Fibroblast of skin of left biceps (primary cell): ENCODE results near the gene MEG3.
"Not testable (repeated sequence)": the region's sequence is repeated elsewhere in the genome, so short reads cannot be mapped to it uniquely, and the experiment has no call there.

ENCODE experiments used
- DNase-seq, 2 experiments: peaks; one replicate each; pipeline ENCODE4 v3.0.0-alpha.2; 2013; ENCODE audit warnings: low read depth in 2 of 2

Gene MEG3

GRCh38 chr14:100815478-100816285 is 10.2 kb upstream of the MEG3 start:
- DNase-seq, result no peak

GRCh38 chr14:100816286-100816949 is 9.5 kb upstream of the MEG3 start:
- no peak for DNase-seq

GRCh38 chr14:100816950-100817901 is 8.7 kb upstream of the MEG3 start:
- no peak for DNase-seq

GRCh38 chr14:100818221-100818699 is 7.7 kb upstream of the MEG3 start:
- DNase-seq, result no peak

GRCh38 chr14:100818923-100819322 is 7.0 kb upstream of the MEG3 start:
- not testable (repeated sequence) for DNase-seq

- no peak for DNase-seq
Measured at GRCh38 chr14:100819453-100819828, 6.5 kb upstream of the MEG3 start.

- no peak for DNase-seq
Measured at GRCh38 chr14:100819829-100820475, 6.0 kb upstream of the MEG3 start.

- no peak for DNase-seq
Measured at GRCh38 chr14:100820957-100821356, 5.0 kb upstream of the MEG3 start.

GRCh38 chr14:100822013-100822412 is 3.9 kb upstream of the MEG3 start:
- DNase-seq, result no peak

GRCh38 chr14:100822532-100823296 is 3.2 kb upstream of the MEG3 start:
- no peak for DNase-seq

GRCh38 chr14:100823413-100824080 is 2.4 kb upstream of the MEG3 start:
- no peak for DNase-seq

- no peak for DNase-seq
Measured at GRCh38 chr14:100824091-100824551, 1.8 kb upstream of the MEG3 start.

GRCh38 chr14:100824901-100825712 is 811 bp upstream of the MEG3 start:
- DNase-seq, result no peak

- DNase-seq, result no peak
Measured at GRCh38 chr14:100826391-100827100, 628 bp downstream of the MEG3 start.

GRCh38 chr14:100827101-100828021 is 1.4 kb downstream of the MEG3 start:
- DNase-seq, result no peak

- DNase-seq, result no peak
Measured at GRCh38 chr14:100828031-100828769, 2.3 kb downstream of the MEG3 start.

GRCh38 chr14:100830681-100831080 is 4.8 kb downstream of the MEG3 start:
- no peak for DNase-seq
